HG03575 (cell line): Measurements from ENCODE around the gene PTRHD1.
"Not testable (repeated sequence)": the region's sequence is repeated elsewhere in the genome, so short reads cannot be mapped to it uniquely, and the experiment has no call there.

Source experiments
- ATAC-seq: cut with Tn5 transposase; IDR thresholded peaks from one replicate; pipeline ENCODE4 v1.9.1; 2021; ENCODE audit not compliant: unreplicated experiment, insufficient number of reproducible peaks, low FRiP score; ENCODE audit errors: extremely low read depth

Gene PTRHD1, protein sequence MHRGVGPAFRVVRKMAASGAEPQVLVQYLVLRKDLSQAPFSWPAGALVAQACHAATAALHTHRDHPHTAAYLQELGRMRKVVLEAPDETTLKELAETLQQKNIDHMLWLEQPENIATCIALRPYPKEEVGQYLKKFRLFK

DNA sequence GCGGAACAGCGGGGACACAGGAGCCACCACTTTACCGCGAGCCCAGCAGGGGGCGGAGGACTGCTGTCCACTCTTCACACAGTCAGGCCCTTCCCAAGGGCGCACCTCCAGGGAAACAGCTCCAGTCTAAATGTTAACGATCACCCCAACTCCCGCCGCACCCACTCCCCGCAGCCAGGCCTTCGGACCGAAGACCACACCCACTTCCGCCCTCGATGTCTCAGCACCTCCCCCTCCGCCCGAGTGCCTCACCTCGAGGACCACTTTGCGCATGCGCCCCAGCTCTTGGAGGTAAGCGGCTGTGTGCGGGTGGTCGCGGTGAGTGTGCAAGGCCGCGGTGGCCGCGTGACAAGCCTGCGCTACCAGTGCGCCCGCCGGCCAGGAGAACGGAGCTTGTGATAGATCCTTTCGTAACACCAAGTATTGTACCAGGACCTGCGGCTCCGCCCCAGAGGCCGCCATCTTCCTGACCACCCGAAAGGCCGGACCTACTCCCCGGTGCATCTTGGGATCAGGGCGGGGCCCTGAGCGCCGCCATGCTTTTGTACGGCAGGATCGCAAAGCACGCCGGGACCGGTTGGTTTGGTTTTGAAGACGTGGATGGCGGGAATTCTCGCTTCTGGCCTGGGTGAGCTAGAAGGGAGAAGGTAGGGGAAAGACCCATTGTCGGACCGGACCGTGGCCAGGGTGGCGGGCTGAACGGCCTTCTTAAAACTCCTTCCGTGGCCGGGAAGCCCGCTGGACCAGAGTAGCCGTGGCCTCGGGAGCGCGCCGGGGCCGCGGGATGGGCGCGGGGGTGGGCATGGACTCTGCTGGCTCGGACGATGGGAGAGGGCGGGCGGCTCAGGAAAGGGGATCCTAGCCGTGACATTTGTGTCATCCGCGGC lies at the start of gene PTRHD1, which contains the start of gene CENPO:
TSS of gene PTRHD1 (minus strand) at position 518 of the 887 bp plus-strand sequence. CDS start at position 504, 14 bp downstream.
TSS of gene CENPO (plus strand) at position 552 of the 887 bp plus-strand sequence. CDS start 495 bp downstream, outside the sequence.
- ATAC-seq, result peak; percentile 65

DNA sequence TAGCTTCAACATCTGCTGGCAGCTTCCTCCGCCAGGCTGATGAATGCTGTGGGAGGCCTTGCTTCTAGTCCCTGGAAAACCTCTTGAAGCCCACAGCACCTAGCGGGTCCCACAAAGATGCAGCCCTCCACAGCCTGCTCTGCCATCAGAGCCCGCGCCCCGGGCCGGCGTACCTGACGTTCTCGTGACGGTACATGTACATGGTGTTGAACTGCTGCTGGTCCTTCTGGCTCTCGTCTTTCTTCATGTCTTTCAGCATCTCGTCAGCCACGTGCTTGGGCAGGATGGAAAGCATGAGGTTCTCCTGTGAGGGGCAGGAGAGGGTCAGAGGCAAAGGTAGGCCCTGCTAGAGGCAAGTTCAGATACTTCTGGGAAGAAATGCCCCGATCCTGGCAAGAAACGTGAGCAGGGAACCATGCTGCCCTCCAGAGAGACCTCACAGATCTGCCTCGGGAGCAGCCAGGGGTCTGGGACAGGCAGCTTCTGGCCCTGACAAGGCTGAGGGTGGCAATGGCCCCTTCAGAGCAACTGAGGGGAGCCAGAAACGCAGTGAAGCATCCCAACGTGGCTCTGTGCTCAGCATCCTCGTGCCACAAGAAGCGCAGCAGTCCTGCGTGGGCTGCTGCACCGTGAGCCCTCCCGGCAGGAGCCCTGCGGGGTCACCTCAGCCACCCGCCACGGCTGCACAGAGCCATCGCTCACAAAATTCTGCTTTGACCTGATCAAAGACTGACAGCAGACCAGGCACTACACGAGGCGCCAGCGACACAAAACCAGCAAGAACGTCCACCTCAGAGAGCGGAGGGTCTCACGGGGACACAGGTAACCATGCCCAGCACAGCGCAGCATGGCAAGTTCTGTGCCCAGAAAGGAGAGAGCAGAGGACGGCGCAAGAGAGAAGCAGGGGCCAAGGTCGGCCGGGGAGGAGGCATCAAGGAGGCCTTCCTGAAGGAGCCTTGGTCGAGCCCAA lies 49.2 kb upstream of the PTRHD1 start:
- ATAC-seq, result no peak

DNA sequence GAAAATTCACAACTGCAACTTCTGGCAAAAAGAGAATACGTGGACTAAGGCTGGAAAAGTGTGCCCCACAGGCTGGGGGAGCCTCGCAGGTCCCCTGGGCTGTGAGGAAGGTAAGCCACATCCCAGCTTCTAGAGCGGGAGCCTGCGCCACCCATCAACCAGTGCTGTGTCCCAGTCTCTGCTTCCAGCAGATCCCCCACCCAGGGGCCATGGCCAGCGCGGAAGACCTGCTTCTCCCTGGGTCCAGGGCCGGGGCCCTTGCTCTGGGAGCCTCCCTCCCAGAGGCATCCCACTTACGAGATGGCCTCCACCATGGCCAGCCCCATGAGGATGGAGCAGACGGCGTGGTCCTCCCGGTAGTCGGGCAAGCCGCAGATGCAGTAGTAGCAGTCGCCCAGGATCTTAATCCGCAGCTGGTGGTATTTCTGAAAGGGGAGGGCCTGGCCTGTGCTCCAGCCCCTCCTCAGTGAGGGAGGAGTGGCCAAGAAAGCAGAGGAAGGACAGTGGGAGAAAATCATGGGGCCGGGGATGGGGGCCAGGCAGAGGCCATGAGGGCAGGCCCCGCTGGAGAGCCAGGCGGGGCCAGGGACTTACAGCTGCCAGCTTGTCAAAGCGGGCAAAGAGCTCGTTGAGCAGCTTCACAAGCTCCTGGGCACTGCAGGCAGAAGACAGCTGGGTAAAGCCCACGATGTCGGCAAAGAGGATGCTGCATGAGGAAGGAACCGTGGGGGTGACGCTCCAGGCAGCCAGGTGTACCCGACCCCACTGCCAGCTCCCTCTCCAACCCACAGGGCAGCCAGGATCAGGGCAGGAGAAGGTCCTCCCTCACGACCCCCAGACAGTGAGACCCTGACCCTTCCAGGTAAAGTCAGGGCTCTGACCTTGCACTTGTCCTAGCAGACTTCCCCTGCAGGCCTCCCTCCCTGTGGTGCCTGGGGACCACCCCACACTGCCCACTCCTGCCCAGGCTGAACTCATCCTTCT lies 48.1 kb upstream of the PTRHD1 start:
- ATAC-seq, result no peak

DNA sequence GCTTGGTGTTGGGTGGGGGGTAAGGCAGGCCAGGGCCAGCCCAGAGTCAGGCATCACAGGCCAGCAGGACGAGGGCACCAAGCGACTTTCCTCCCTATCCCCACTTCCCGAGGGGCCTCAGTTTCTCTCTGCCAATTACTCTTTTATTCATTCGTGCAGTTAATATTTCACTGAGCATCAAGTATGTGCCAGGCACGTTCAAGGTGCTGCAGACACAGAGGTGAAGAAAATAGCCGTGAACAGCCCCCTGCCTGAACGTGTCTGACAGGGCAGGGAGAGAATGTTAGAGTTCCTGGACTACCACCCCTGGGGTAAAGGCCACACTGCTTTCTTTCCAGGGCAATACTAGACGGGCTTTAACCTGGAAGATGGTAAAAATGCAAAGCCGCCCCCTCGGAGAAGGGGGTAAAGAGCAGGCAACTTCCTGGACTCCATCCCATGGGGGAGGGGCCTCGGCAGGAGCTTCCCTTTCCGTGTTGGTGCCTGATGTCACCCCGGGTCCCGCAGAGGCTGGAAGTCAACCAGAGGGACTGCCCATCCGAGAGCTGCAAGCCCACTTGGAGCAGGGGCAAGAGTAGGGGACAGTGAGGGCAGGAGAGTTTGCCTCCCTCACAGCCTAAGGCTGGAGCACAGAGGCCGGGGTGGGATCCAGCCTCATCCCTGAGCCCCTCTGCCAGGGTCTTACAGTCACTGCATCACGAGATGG lies 47.1 kb upstream of the PTRHD1 start:
- ATAC-seq, result no peak

DNA sequence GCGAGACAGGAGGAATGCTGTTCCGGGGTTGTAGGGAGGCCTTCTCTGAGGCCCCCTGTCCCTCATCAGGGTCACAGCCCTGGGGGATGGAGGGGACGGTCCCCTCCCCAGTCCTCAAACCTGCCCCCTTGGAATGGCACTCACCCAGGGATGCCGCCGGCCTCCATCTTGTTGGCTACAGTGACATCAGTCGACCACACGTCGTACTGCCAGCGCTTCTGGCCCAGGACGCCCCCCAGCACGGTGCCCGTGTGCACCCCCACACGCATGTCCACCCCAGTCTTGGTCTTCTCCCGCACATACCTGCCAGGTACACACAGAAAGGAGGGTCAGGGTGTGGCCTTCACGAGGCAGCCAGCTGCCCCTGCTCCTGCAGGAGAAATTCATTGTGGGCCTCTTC lies 46.5 kb upstream of the PTRHD1 start:
- ATAC-seq, result no peak

DNA sequence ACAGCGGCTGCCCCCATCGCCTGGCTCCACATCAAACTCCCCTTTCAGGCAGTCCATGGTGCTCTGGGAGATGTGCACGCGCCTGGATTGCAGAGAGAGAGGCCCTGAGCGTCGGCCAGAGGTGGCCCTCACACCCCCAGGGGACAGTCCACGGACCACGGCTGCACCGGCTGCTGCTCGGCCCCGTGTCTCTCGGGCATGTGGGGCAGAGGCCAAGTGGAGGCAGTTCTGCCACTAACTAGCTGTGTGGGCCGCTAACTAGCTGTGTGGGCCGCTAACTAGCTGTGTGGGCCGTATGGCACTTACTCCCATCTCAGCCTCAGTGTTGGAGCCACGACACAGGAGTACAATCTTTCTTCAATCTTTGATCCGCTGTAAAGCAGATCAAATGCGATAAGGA lies 45.4 kb upstream of the PTRHD1 start:
- no peak for ATAC-seq

DNA sequence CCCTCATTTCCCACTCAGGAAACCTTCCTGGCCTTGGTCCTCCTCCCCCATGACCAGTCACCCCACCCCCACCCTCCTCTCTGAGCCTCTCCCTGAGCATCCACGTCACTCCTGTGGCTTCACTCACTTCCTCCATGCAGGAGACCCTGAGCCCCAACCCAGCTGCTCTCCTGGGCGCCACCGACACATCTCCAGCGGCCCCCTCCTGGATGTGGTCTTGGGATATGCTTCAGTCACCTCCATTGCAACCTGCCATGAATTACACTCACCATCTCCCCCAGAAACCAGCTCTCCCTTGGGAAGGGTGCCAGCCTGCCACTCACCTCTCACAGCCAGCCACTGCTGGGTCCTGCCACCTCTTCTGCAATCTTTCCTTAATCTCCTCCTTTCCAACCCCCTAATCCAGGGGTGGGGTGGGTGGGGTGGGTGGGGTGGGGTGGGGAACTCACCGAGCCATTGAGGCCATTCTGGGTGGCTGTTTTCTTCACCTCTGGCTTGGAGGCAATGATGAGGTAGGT lies 44.9 kb upstream of the PTRHD1 start:
- no peak for ATAC-seq

DNA sequence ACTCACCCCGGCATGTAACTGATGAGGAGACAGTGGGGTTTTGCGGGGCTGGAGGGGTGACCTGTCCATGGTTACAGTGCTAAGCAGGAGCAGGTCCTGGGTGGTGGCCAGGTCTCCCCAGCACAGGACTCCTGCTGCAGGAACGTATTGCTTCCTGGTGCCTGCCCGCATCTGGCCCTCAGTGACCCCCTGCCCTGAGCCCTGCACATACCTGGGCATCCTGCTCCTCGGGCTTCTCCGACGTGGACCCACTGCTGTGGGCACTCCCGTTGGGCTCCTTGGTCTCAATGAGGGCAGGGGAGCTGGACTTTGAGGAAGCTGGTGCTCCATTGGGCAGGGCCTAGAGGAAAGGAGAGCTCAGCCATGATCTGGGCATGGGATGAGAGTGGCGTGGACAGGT lies 43.5 kb upstream of the PTRHD1 start:
- no peak for ATAC-seq

DNA sequence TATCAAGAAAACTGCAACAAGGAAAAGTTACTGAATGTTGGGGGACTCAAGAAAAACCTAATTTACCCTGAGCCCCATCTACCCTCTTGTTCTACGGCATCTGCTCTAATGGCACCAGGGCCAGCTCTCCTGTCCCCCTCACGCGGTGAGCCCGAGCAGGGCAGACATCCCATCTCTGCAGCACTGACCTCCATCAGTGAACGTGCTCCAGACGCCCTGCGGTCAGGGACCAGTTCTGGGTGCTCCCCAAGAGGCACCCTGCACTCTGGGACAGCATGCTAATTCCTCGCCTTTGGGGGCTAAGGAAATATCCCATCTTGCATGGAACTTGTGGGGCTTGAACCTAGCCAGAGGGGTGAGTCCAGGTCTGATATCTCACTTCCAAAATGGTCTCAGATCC lies 43.0 kb upstream of the PTRHD1 start:
- ATAC-seq, result no peak

DNA sequence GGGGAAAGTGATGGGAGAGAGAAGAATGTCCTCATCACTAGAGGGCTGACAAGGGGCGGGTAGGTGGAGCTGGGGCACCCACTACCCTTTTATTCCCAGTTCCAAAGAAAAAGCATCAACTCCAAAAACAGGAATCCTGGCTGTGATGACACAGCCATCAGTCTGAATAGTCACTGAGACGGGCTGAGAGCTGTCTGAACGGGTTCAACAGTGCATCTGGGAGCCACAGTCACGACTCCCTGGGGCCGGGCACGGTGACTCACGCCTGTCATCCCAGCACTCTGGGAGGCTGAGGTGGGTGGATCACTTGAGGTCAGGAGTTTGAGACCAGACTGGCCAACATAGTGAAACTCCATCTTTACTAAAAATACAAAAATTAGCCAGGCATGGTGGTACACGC lies 42.2 kb upstream of the PTRHD1 start:
- ATAC-seq, result not testable (repeated sequence)

DNA sequence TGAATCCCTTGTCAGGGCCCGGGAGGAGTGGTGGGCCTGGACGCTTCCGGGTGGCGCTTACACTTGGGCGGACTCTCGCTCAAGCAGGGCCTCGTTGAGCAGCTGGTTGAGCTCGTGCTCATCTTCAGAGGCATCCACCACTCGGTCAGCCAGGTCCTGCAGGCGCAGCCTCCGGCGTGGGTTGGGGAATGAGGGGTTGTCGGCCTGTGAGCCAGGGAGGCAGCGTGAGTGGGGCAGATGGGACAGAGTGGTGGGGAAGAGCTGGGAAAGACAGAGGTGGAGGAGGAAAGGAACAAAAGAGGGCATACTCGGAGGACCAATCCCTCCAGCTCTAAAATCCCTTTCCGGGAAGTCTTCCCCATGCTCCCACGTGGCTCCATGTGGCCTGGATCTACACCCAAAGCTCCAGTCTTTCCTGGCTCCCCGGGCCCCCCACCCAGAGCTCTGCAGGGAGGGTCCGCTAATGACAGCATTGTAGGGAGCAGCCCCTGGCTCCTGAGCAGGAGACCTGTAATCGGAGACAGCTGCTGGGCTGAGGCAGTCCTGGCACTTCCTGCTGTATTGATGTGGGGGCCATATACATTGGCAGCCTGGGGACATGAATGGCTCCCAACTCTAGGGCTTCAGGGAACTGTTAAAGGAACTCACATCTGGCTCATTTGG lies 41.7 kb upstream of the PTRHD1 start:
- no peak for ATAC-seq

DNA sequence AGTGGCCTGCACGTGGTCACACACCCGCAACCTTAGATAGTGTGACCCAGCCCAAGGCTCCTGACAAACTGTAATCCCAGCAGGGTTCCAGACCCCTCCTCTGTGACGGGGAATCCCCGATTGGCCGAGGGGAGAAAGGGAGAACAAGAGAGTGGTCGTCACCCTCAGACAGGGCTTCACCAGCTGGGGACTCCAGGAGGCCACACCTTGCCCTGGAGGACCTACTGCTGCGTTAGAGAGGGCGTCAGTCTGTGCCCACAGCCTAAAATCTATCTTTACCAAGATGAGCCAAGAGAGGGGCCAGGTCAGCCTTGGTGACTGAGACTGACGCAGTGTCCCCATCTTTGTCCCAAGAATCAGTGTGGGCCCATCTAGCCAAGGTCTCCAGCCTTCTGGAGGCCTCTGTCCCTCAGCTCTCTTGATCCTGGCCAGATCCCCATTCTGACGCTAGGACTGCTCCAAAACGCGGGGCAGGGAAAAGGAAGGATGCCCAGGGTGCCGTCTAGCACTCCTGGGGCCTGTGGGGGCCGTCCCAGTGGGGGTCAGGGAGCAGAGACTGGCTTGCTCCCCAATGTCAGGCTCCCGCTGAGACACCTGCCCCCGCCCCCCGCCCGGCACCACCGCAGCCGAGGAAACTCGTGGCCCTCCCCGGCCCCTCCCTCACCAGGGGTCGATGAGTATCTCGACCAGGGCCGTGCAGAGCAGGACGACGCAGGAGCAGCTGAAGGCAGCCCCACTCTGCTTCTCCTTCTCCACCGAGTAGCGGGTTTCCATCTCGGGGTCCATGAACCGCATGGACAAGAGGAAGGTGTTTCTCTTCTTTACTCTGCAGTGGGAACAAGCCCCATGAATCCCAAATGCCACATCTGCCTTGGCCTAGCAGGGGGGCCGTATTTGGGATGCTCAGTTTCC lies 40.9 kb upstream of the PTRHD1 start:
- ATAC-seq, result no peak

DNA sequence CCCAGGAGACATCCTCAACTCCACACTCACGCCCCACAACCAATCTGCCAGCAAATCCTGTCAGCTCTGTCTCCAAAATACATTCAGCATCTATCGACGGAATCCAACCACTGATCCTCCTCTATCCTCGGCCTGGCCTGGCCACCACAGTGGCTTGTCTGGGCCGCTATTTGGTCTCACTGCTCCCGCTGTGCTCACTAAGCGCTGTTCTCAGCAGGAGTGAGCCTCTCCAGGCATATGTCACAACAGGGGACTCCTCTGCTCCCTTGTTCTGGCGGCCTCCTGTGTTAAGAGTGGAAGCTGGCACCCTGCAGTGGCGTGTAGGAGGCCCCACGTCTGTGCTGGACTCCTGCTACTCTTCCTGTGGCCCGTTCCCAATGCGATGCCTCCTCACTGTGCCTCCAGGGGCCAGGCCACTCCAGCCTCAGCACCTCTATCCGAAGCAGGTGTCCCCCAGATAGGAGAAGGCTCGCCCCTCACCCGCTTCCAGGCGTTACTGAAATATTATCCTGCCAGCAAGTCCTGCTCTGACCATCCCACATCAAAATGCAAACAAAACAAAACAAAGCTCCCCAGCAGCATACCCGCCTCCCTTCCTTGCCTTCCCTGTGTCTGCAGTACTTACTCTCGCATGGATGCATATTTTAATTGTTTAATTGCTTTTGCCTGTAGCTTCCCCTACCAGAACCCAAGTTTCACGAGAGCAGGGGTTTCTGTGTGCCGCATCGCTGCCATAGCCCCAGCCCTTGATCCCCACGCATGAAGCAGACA lies 39.9 kb upstream of the PTRHD1 start:
- no peak for ATAC-seq

DNA sequence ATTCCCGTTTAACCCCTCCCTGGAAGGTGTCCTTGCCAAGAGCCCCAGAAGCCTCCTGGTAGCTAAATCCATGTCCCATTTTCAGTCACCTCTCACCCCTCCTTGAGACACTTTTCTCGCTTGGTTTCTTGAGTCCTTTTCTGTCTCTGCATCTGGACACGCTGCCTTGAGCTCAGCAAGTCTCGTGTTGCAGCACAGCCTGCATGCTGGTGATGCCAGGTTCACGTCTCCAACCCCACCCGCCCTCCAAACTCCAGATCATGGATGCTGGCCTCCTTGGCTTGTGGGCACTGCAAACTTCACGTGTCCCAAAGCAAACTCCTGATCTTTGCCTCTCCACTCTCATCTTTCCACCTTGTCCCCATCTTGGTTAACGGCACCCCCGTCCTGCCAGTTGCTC lies 39.3 kb upstream of the PTRHD1 start:
- no peak for ATAC-seq

DNA sequence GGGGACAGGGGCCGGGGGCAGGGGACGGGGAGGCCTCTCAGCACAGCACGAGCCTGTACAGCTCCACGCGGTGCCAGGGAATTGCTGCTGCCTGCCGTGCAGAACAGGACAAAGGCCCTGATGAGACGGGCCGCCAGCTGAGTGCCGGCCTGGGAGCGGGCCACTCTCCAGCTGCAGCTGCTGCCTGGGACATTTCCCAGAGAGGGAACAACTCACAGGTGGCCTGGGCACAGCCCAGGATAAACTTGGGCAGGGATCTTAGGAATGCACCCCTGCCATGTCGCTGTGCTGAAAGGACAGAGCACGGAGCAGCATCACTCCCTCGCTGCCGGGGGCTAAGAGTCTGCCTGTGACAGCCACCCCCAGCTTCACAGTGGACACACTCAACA lies 38.9 kb upstream of the PTRHD1 start:
- no peak for ATAC-seq
